Measurements from ENCODE around the gene SHROOM2. TPM values are rescaled to one million over a fixed set of nuclear protein-coding genes. Genes with fewer than 3 reads are reported as not detected.
"Not testable (repeated sequence)": the region's sequence is repeated elsewhere in the genome, so short reads cannot be mapped to it uniquely, and the experiment has no call there.

SHROOM2 gene
- total RNA-seq, 1 experiment from 2014 or later: 13.9 TPM

DNA sequence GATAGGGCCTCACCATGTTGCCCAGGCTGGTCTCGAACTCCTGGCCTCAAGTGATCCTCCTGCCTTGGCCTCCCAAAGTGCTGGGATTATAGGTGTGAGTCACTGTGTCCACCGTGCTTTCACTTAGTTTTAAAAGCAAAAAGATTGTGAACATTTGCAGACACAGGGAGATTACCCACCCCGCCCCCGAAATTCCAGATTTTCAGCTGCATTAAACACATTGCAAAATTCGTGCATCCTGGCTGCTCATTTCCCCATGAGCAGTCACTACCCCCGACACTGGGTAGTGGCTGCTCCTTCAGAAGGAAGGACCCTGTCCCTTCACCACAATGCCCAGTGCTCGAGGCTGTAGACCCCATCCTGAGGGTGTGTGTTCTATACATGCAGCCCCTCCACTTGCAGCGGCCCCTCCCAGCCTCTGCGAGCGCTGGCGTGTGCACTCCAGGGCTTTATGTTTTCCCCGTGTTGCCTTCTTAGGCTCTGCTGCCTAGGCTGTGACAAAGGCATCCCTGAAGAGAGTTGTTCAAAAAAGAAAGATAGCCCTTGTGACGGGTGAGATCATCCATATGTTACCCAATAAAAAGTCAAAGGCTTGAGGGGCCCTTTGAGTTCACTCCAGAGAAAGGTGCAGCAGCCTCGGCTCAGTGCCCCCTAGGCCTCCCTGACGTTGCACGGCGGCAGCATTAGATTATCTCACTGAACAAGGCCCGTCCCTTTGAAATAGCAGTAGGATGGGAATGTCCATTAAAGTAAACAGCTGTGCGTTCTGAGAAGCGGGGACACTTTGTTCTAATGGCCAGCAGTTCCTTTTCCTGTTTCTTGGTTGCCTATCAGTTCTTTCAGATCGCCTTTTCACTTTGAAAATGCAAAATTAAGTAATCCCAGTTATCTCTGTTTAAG, 71.6 kb downstream of the SHROOM2 start:
- H3T11ph ChIP-seq (ENCODE audit: low read length): no peak overlapping the region
- no peaks in the 10 kb centered on the region; the same call in 1 of the 2 replicates for H3K79me2 ChIP-seq (ENCODE audit: insufficient read depth, low read length)
- H3K9me3 ChIP-seq (ENCODE audit: control insufficient read depth, low read depth, low read length): no peaks in the 10 kb centered on the region
- peaks cover 18% of the 10 kb centered on the region for H3K4me1 ChIP-seq (ENCODE audit: insufficient read depth, low read length)
- no peak overlapping the region for H2BK5ac ChIP-seq (ENCODE audit: insufficient read length, low read length)
- no peak for DNase-seq
- H3K36me3 Mint-ChIP-seq (ENCODE audit: insufficient read depth in 1 of 3, low read depth in 3 of 3): peaks cover 9 to 14% (median 11%) of the 10 kb centered on the region in 3 experiments
- H3K56ac ChIP-seq (ENCODE audit: insufficient read length, low read depth, low read length): no peak overlapping the region
- H2BK12ac ChIP-seq (ENCODE audit: insufficient read length, low read depth, low read length): no peak overlapping the region
- no peak overlapping the region for H2BK120ac ChIP-seq (ENCODE audit: low read depth, low read length, poor library complexity, severe bottlenecking)
- H2BK20ac ChIP-seq (ENCODE audit: low read depth, low read length, poor library complexity, severe bottlenecking): no peak overlapping the region
- peaks cover 33 to 61% of the 10 kb centered on the region in 2 experiments for H3K9me3 Mint-ChIP-seq
- no peaks in the 10 kb centered on the region; the same call in 1 of the 2 replicates for H3K27me3 Mint-ChIP-seq (ENCODE audit: low read depth)
- no peak overlapping the region for H2AK5ac ChIP-seq (ENCODE audit: insufficient read length, low read length)
- peaks cover 3% of the 10 kb centered on the region for H3K79me1 ChIP-seq (ENCODE audit: insufficient read depth, low read depth, low read length, poor library complexity, severe bottlenecking)
- no peak overlapping the region for H4K5ac ChIP-seq (ENCODE audit: insufficient read length, low read depth, low read length)
- H3K14ac ChIP-seq (ENCODE audit: insufficient read depth, low read length): no peak overlapping the region; the same call in 1 of the 2 replicates
- H3K23me2 ChIP-seq (ENCODE audit: insufficient read length, low read depth, low read length, poor library complexity, severe bottlenecking): peaks cover 2% of the 10 kb centered on the region
- H4K91ac ChIP-seq (ENCODE audit: insufficient read length, low read depth, low read length): no peak overlapping the region
- no peak overlapping the region for H3K18ac ChIP-seq (ENCODE audit: insufficient read length, low read depth, low read length)
- H3K4me1 Mint-ChIP-seq: peaks cover 31 to 44% of the 10 kb centered on the region in 2 experiments
- TF ChIP-seq, protein P1, sequence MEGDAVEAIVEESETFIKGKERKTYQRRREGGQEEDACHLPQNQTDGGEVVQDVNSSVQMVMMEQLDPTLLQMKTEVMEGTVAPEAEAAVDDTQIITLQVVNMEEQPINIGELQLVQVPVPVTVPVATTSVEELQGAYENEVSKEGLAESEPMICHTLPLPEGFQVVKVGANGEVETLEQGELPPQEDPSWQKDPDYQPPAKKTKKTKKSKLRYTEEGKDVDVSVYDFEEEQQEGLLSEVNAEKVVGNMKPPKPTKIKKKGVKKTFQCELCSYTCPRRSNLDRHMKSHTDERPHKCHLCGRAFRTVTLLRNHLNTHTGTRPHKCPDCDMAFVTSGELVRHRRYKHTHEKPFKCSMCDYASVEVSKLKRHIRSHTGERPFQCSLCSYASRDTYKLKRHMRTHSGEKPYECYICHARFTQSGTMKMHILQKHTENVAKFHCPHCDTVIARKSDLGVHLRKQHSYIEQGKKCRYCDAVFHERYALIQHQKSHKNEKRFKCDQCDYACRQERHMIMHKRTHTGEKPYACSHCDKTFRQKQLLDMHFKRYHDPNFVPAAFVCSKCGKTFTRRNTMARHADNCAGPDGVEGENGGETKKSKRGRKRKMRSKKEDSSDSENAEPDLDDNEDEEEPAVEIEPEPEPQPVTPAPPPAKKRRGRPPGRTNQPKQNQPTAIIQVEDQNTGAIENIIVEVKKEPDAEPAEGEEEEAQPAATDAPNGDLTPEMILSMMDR (conservative IDR thresholded peaks at IDR 0.05): no peak
- no peak overlapping the region for H2BK15ac ChIP-seq (ENCODE audit: low read depth, low read length)
- no peak overlapping the region for H3K4me2 ChIP-seq (ENCODE audit: insufficient read depth, insufficient read length, low read length)
- no peak overlapping the region for H3K4me3 Mint-ChIP-seq
- H4K20me1 ChIP-seq (ENCODE audit: control insufficient read depth, insufficient read depth, insufficient read length): no peaks in the 10 kb centered on the region
- no CpG with 5 or more reads among the region's 21 CpGs for WGBS (ENCODE audit: extremely low coverage, insufficient read length, low lambda C conversion rate)
- no peak overlapping the region for H3K9ac ChIP-seq (ENCODE audit: extremely low read depth, insufficient read length, low read length)
- no peak overlapping the region for H3K27ac ChIP-seq (ENCODE audit: insufficient read length, low read depth, low read length)
- peak overlapping the region in 2 of 3 experiments; percentile 19 to 40; a peak in 1 of 7 replicates for H3K27ac Mint-ChIP-seq
- no peak overlapping the region for H3K23ac ChIP-seq (ENCODE audit: insufficient read length, low read depth, low read length)
- no peak overlapping the region for H4K8ac ChIP-seq (replicated peaks; ENCODE audit: insufficient read length, low read depth, low read length)
- no peak overlapping the region for H2AFZ ChIP-seq (ENCODE audit: low read length)
- no peaks in the 10 kb centered on the region for H3K27me3 ChIP-seq (ENCODE audit: insufficient read depth, low read length)
- H3K4ac ChIP-seq (ENCODE audit: low read depth, low read length): no peak overlapping the region

DNA sequence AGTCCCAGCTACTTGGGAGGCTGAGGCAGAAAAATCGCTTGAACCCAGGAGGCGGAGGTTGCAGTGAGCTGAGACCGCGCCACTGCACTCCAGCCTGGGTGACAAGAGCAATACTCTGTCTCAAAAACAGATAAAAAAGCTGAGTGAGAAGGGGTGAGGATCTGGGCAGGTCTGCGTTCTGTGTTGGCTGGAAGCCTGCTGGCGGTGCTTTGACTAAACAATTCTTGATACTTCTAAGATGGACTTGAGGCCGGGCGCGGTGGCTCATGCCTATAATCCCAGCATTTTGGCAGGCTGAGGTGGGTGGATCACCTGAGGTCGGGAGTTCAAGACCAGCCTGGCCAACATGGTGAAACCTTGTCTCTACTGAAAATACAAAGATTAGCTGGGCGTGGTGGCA, 72.5 kb downstream of the SHROOM2 start:
- H3K36me3 Mint-ChIP-seq (ENCODE audit: insufficient read depth in 1 of 3, low read depth in 3 of 3): peaks cover 15 to 17% (median 16%) of the 10 kb centered on the region in 3 experiments
- H3K4me1 Mint-ChIP-seq: peaks cover 27 to 39% of the 10 kb centered on the region in 2 experiments
- H2BK120ac ChIP-seq (ENCODE audit: low read depth, low read length, poor library complexity, severe bottlenecking); H3K4me2 ChIP-seq (ENCODE audit: insufficient read depth, insufficient read length, low read length); H3K27ac ChIP-seq (ENCODE audit: insufficient read length, low read depth, low read length); H4K5ac ChIP-seq (ENCODE audit: insufficient read length, low read depth, low read length); H3K14ac ChIP-seq (ENCODE audit: insufficient read depth, low read length); H3K9me3 ChIP-seq (ENCODE audit: control insufficient read depth, low read depth, low read length); H3K27me3 Mint-ChIP-seq (ENCODE audit: low read depth); H3K4ac ChIP-seq (ENCODE audit: low read depth, low read length); H2AK5ac ChIP-seq (ENCODE audit: insufficient read length, low read length); H3T11ph ChIP-seq (ENCODE audit: low read length); H3K23me2 ChIP-seq (ENCODE audit: insufficient read length, low read depth, low read length, poor library complexity, severe bottlenecking); H4K20me1 ChIP-seq (ENCODE audit: control insufficient read depth, insufficient read depth, insufficient read length); H3K56ac ChIP-seq (ENCODE audit: insufficient read length, low read depth, low read length); H2BK5ac ChIP-seq (ENCODE audit: insufficient read length, low read length); DNase-seq; H2BK15ac ChIP-seq (ENCODE audit: low read depth, low read length); H3K79me2 ChIP-seq (ENCODE audit: insufficient read depth, low read length); H3K79me1 ChIP-seq (ENCODE audit: insufficient read depth, low read depth, low read length, poor library complexity, severe bottlenecking); H4K91ac ChIP-seq (ENCODE audit: insufficient read length, low read depth, low read length); H3K23ac ChIP-seq (ENCODE audit: insufficient read length, low read depth, low read length); H4K8ac ChIP-seq (replicated peaks; ENCODE audit: insufficient read length, low read depth, low read length); H2BK20ac ChIP-seq (ENCODE audit: low read depth, low read length, poor library complexity, severe bottlenecking); H2BK12ac ChIP-seq (ENCODE audit: insufficient read length, low read depth, low read length); H3K9ac ChIP-seq (ENCODE audit: extremely low read depth, insufficient read length, low read length); H3K18ac ChIP-seq (ENCODE audit: insufficient read length, low read depth, low read length); H2AFZ ChIP-seq (ENCODE audit: low read length); H3K4me3 Mint-ChIP-seq; H3K27me3 ChIP-seq (ENCODE audit: insufficient read depth, low read length): not testable (repeated sequence)
- H3K27ac Mint-ChIP-seq: 0 out of 7 replicates have a peak overlapping the region, but pooled peaks of 1 of the 3 experiments have one; percentile 57
- H3K9me3 Mint-ChIP-seq: peaks cover 40 to 63% of the 10 kb centered on the region in 2 experiments
- peaks cover 14% of the 10 kb centered on the region for H3K4me1 ChIP-seq (ENCODE audit: insufficient read depth, low read length)
- WGBS (ENCODE audit: extremely low coverage, insufficient read length, low lambda C conversion rate): no CpG with 5 or more reads among the region's 11 CpGs
